ENCODE results near the gene SMG6.

Gene SMG6

DNA sequence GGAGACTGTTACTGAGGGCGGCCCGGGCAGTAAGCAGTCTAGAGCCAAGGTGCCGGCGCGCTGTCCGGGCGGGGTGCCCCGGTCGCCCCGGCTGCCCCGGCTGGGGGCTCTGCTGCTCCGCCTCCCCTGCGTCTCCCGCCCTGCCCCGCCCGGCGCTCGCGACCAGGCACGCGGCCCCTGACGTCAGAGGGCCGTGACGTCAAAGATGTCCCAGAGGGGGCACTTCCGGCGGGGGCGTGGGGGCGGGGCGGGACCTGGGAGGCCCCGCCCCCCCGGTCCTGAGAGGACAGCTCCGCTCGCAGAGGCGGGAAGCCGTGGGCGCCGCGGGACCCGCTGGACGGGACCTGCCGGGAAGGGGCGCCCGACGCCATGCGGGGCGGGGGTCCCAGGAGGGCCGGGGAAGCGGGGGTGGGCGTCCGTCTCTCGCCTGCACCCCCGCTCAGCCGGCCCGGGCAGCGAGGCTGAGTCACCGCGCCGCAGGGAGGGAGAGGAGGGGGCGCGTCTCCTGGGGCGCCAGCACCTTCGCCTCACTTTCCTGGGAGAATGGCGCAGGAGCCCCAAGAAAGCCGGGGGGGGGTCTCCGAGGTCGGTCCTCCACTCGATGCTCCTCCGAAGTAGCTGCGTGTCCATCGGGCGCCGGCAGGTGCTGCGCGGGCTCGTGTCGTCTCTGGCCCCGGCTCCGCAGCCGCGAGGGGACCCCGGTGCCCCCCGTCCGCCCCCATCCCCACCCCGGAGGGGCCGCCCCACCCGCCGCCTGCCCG lies 253.1 kb downstream of the SMG6 start:
- H3K36me3 ChIP-seq (ENCODE audit: insufficient read depth, low read length), result peaks cover 3% of the 10 kb centered on the region
- no peaks in the 10 kb centered on the region for H3K9me3 ChIP-seq (ENCODE audit: low read length)
- peak overlapping the region; percentile 47 for H3K4me3 ChIP-seq (ENCODE audit: low read length)
- peak overlapping the region; percentile 51 for H2AFZ ChIP-seq (ENCODE audit: low read depth, low read length)
- peaks cover 27% of the 10 kb centered on the region for H3K4me1 ChIP-seq (ENCODE audit: insufficient read depth, low read length)
- no peaks in the 10 kb centered on the region for H3K27me3 ChIP-seq (ENCODE audit: insufficient read depth, low read length)

DNA sequence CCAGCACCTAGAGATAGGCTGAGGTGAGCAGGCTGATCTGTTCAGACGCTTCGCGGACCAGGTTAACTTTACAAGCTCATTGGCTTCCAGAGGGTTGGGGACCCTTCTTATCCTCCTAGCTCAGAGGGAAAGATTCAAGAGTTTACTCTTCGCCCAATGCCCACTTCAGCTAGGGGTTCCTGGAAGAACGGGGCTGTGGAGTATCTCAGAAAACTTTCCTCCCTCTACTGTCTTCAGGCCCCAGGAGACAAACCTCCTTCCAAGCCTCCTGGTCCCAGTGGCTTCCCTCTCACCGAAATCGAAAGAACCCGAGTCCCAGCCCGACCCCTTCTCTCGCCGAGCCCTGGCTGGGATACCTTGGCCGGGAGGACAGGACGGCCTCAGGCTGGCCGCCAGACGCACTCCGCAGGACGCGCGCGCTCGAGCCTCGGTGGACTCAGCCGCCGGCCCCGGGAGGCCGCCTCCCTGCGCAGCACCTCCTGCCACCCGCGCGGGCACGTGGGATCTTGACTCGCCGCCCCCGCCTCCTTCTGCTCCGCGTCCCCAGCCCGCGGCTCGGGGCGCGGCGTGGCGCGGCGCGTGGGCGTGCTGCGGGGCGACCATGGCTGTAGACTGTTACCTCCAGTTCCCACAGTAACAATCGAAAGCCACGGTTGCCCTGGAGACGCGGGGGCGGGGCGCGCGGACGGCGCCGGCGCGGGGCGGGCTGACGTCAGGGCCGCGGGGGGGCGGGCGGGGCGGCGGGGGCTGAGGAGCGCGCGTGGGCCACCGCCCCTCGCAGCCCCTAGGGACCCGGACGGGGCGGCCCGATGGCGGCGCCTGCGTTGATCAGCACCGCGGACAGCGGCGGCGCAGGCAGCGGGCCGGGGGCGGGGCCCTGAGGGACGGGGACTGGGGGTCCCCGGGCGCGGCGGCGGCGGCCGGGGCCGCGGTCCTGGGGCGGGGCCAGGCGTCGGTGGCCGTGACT lies 254.0 kb downstream of the SMG6 start:
- Histone ChIP-seq H3K4me1 (ENCODE audit: insufficient read depth, low read length) (peaks cover 27% of the 10 kb centered on the region), H3K27me3 (ENCODE audit: insufficient read depth, low read length) (no peaks in the 10 kb centered on the region), H3K9me3 (ENCODE audit: low read length) (no peaks in the 10 kb centered on the region), H3K4me3 (ENCODE audit: low read length) (peak overlapping the region; percentile 75), H2AFZ (ENCODE audit: low read depth, low read length) (peak overlapping the region; percentile 51), H3K36me3 (ENCODE audit: insufficient read depth, low read length) (peaks cover 3% of the 10 kb centered on the region)

DNA sequence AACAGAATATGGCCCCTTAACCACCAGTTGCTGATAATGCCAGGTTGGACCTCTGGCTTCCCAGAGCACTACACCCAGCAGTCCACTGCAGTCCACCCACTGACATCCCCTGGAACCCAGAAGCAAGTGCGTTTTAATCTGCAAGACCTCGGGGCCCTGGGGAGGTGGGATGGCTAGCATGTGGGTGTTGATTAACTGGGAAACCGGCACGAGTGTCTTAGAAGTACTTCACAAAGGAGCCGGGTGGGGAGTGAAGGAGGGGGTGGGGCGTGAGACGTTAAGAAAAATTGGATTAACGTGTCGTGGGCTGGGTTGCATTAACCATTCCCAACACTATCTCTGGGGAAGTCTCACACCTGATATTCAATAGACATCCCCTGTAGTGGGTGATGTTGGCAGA lies 254.8 kb downstream of the SMG6 start:
- Histone ChIP-seq H3K4me1 (ENCODE audit: insufficient read depth, low read length) (peaks cover 24% of the 10 kb centered on the region), H3K9me3 (ENCODE audit: low read length) (no peaks in the 10 kb centered on the region), H3K36me3 (ENCODE audit: insufficient read depth, low read length) (peaks cover 7% of the 10 kb centered on the region), H3K4me3 (ENCODE audit: low read length) (peak overlapping the region; percentile 75), H3K27me3 (ENCODE audit: insufficient read depth, low read length) (no peaks in the 10 kb centered on the region), H2AFZ (ENCODE audit: low read depth, low read length) (no peak overlapping the region)

DNA sequence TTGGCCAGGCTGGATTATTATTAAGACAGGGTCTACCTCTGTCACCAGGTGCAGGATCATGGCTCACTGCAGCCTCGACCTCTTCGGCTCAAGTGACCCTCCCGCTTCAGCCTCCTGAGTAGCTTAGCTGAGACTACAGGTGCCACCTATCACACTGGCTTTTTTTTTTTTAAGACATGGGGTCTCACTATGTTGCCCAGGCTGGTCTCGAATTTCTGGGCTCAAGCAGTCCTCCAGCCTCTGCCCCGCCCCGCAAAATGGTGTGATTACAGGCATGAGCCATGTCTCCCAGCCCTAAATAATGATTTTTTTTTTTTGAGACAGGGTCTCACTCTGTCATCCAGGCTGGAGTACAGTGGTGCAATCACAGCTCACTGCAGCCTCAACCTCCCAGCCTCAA lies 256.0 kb downstream of the SMG6 start:
- no peak overlapping the region for H3K4me3 ChIP-seq (ENCODE audit: low read length)
- peaks cover 28% of the 10 kb centered on the region for H3K4me1 ChIP-seq (ENCODE audit: insufficient read depth, low read length)
- H3K9me3 ChIP-seq (ENCODE audit: low read length), result no peaks in the 10 kb centered on the region
- no peaks in the 10 kb centered on the region for H3K27me3 ChIP-seq (ENCODE audit: insufficient read depth, low read length)
- H2AFZ ChIP-seq (ENCODE audit: low read depth, low read length), result no peak overlapping the region
- peaks cover 17% of the 10 kb centered on the region for H3K36me3 ChIP-seq (ENCODE audit: insufficient read depth, low read length)

DNA sequence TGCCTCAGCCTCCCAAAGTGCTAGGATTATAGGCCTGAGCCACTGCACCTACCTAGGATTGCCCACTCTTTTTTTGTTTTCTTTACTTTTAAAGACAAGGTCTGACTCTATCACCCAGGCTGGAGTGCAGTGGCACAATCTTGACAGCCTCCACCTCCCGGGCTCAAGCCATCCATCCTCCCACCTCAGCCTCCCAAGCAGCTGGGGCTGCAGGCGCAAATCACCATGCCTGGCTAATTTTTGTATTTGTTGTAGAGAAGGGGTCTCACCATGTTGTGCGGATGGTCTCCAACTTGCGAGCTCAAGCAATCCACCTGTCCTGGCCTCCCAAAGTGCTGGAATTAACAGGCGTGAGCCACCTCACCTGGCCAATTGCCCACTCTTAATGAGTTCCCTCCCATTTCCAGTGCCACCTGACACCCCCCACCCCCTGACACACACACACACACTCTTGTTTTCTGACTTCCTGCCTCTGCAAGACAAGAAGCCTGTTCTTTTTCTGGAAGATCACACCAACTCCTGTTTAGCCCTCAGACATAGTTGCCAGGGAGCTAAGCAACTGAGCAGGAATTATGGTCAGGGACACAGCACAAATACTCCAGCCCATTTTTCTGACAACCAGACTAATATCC lies 259.2 kb downstream of the SMG6 start:
- Histone ChIP-seq H3K36me3 (ENCODE audit: insufficient read depth, low read length) (peaks cover 17% of the 10 kb centered on the region), H3K4me1 (ENCODE audit: insufficient read depth, low read length) (peaks cover 35% of the 10 kb centered on the region), H3K9me3 (ENCODE audit: low read length) (no peaks in the 10 kb centered on the region), H2AFZ (ENCODE audit: low read depth, low read length) (no peak overlapping the region), H3K27me3 (ENCODE audit: insufficient read depth, low read length) (no peaks in the 10 kb centered on the region), H3K4me3 (ENCODE audit: low read length) (no peak overlapping the region)

DNA sequence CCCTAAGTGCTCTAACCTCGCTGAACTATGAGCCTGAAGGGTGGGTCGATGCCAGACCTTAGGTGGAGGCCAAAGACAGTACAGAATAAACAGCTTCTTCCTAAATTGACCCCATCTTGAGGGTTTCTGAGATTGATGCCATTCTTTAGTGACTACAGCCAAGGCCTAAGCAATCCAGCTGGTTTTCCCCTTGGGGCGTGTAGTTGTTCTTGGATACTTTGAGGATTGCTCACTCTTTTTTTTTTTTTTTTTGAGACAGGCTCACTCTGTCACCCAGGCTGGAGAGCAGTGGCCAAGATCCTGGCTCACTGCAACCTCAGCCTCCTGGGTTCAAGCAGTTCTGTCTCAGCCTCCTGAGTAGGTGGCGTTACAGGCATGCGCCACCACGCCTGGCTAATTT lies 259.8 kb downstream of the SMG6 start:
- peaks cover 17% of the 10 kb centered on the region for H3K36me3 ChIP-seq (ENCODE audit: insufficient read depth, low read length)
- H3K4me1 ChIP-seq (ENCODE audit: insufficient read depth, low read length), result peaks cover 29% of the 10 kb centered on the region
- no peaks in the 10 kb centered on the region for H3K9me3 ChIP-seq (ENCODE audit: low read length)
- no peaks in the 10 kb centered on the region for H3K27me3 ChIP-seq (ENCODE audit: insufficient read depth, low read length)
- no peak overlapping the region for H3K4me3 ChIP-seq (ENCODE audit: low read length)
- no peak overlapping the region for H2AFZ ChIP-seq (ENCODE audit: low read depth, low read length)

DNA sequence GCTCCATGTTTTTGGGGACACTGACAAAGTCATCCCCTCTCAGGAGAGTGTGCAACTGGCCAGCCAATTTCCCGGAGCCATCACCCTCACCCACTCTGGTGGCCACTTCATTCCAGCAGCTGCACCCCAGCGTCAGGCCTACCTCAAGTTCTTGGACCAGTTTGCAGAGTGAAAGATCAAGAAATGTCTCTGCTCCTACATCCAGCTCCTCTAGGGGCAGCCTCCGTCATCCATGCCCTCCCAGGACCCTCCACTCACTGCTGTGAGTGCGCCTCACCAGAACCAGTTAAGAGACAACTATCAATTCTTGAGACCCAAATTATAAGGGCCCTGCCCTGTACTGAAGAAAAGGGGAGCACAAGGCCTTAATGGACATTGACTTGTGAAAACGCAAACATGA lies 260.7 kb downstream of the SMG6 start:
- H3K4me3 ChIP-seq (ENCODE audit: low read length), result peak overlapping the region; percentile 95
- peaks cover 23% of the 10 kb centered on the region for H3K4me1 ChIP-seq (ENCODE audit: insufficient read depth, low read length)
- H2AFZ ChIP-seq (ENCODE audit: low read depth, low read length), result no peak overlapping the region
- no peaks in the 10 kb centered on the region for H3K27me3 ChIP-seq (ENCODE audit: insufficient read depth, low read length)
- H3K36me3 ChIP-seq (ENCODE audit: insufficient read depth, low read length), result peaks cover 17% of the 10 kb centered on the region
- H3K9me3 ChIP-seq (ENCODE audit: low read length), result no peaks in the 10 kb centered on the region

DNA sequence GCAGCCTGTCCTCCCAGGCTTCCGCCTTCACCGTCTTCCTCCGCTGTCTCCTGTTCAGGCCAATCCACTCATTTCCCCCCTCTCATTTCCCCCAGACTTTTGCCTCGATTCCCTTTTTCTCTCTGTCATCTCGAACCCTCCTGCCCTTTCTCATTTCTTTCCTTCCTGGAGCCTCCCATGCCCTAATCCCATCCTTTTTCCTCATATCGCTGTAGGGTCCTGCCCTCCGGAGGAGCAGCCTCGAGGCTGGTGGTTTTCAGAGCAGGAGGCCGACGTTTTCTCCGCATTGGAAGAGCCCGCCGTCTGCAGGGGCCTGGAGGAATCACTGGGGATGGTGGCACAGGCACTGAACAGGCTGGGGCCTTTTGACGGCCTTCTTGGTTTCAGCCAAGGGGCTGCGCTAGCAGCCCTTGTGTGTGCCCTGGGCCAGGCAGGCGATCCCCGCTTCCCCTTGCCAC lies 261.2 kb downstream of the SMG6 start:
- H3K36me3 ChIP-seq (ENCODE audit: insufficient read depth, low read length), result peaks cover 21% of the 10 kb centered on the region
- no peaks in the 10 kb centered on the region for H3K27me3 ChIP-seq (ENCODE audit: insufficient read depth, low read length)
- peaks cover 21% of the 10 kb centered on the region for H3K4me1 ChIP-seq (ENCODE audit: insufficient read depth, low read length)

DNA sequence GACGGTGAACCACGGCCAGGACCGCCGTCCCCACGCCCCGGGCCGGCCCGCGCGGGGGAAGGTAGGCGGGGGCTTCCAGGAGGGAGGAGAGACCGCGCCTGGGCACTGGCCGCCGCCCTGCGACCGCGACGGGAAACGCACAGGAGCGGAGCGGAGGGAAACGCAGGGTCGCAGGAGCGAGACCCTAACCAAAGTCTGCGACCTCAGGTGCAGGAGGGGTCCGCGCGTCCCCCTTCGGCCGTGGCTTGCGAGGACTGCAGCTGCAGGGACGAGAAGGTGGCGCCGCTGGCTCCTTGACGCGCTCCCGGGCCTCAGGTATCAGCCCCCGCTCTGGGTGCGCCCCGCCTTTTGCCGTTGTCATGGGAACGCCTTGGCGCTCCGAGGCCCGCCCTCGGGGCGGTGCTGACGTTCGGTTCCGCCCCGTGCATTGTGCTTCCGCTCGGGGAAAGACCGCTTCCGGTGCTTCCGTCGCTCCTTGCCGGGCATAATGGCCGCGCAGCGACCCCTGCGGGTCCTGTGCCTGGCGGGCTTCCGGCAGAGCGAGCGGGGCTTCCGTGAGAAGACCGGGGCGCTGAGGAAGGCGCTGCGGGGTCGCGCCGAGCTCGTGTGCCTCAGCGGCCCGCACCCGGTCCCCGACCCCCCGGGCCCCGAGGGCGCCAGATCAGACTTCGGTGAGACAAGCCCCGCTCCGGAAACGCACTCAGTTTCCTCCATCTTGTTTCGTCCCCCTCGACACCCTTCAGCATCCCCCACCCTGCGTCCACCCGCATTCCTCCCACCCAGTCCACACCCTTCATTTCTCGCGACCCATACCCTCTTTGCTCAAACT lies 261.8 kb downstream of the SMG6 start, which contains the start of gene OVCA2:
Gene OVCA2, plus strand, starts transcription at position 462 of the 829 bp plus-strand sequence. Its CDS starts 26 bp downstream, at position 488.
- H3K27me3 ChIP-seq (ENCODE audit: insufficient read depth, low read length), result no peaks in the 10 kb centered on the region
- no peaks in the 10 kb centered on the region for H3K9me3 ChIP-seq (ENCODE audit: low read length)
- H3K36me3 ChIP-seq (ENCODE audit: insufficient read depth, low read length), result peaks cover 24% of the 10 kb centered on the region
- H2AFZ ChIP-seq (ENCODE audit: low read depth, low read length), result peak within 1 kb of the TSS; percentile 70
- H3K4me3 ChIP-seq (ENCODE audit: low read length), result peak within 1 kb of the TSS; percentile 95
- peaks cover 21% of the 10 kb centered on the region for H3K4me1 ChIP-seq (ENCODE audit: insufficient read depth, low read length)

More for the DNA sequence above, 261.2 kb downstream of the SMG6 start:
- Histone ChIP-seq H3K4me3 (ENCODE audit: low read length) (peak overlapping the region; percentile 95), H2AFZ (ENCODE audit: low read depth, low read length) (peak overlapping the region; percentile 9), H3K9me3 (ENCODE audit: low read length) (no peaks in the 10 kb centered on the region)

DNA sequence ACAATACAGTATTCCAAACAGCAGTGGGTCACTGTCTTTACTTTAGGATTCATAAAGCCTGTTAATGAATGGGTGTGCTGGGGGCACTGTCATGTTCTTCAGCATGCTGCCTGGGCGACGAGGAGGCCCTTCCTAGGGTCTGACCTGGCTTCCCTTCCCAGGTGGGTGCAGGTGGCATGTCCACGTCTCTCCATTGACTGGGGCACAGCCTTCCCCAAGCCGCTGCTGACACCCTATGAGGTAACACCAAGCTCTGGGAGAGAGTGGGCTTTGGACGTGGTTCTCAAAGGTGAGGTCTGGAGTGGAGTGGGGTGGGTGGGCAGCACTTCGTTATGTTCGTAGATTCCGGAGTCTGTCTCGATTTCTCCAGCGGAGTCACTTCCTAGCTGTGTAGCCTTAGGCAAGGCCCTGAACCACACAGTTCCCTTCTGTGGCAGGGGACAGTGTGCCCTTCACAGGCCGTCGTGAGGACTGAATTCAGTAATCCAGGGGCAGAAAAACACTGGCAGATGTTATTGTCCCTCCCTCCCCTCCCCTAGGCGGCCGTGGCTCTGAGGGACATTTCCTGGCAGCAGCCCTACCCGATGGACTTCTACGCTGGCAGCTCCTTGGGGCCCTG lies 262.5 kb downstream of the SMG6 start:
- Histone ChIP-seq H3K27me3 (ENCODE audit: insufficient read depth, low read length) (no peaks in the 10 kb centered on the region), H2AFZ (ENCODE audit: low read depth, low read length) (peak overlapping the region; percentile 70), H3K36me3 (ENCODE audit: insufficient read depth, low read length) (peaks cover 27% of the 10 kb centered on the region), H3K9me3 (ENCODE audit: low read length) (no peaks in the 10 kb centered on the region), H3K4me3 (ENCODE audit: low read length) (peak overlapping the region; percentile 95), H3K4me1 (ENCODE audit: insufficient read depth, low read length) (peaks cover 21% of the 10 kb centered on the region)

DNA sequence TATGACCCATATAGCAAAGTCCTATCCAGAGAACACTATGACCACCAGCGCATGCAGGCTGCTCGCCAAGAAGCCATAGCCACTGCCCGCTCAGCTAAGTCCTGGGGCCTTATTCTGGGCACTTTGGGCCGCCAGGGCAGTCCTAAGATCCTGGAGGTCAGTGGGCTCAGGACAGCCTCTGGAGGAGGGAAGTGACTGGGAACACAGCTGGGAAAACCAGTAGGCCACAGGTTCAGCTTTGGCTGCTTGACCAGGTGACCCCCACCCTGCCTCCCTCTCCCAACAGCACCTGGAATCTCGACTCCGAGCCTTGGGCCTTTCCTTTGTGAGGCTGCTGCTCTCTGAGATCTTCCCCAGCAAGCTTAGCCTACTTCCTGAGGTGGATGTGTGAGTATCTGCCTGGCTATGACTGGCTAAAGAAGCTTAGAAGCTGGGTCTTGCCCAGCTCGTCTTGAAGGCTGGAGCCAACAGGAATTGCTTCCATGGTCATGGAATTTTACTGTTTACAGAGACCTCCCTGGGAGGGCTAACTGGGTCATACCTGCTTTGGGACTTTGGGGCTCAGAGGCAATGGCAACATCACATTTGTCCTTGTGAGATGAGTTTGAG lies 263.3 kb downstream of the SMG6 start:
- no peak overlapping the region for H2AFZ ChIP-seq (ENCODE audit: low read depth, low read length)
- no peaks in the 10 kb centered on the region for H3K9me3 ChIP-seq (ENCODE audit: low read length)
- H3K4me3 ChIP-seq (ENCODE audit: low read length), result no peak overlapping the region
- H3K27me3 ChIP-seq (ENCODE audit: insufficient read depth, low read length), result no peaks in the 10 kb centered on the region
- peaks cover 21% of the 10 kb centered on the region for H3K4me1 ChIP-seq (ENCODE audit: insufficient read depth, low read length)
- peaks cover 27% of the 10 kb centered on the region for H3K36me3 ChIP-seq (ENCODE audit: insufficient read depth, low read length)
